Measurements from ENCODE around the gene AGPS. TPM values are rescaled to one million over a fixed set of nuclear protein-coding genes. Genes with fewer than 3 reads are reported as not detected.

AGPS gene
- total RNA-seq, 1 experiment from 2014 or later, result 60.9 TPM

DNA sequence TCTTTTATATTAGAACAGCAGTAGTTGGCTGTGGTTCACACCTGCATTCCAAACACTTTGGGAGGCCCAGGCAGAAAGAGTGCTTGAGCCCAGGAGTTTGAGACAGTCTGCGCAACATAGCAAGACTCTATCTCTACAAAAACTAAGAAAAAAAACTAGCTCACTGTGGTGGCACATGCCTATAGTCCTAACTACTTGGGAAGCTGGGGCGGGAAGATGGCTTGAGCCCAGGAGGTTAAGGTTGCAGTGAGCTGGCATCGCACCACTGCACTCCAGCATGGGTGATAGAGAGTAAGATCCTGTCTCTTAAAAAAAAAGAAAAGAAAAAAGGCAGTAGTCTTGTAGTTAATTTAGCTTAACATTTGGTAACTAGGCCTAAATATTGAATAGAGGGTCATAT, 136.6 kb downstream of the AGPS start:
- H4K20me1 ChIP-seq (ENCODE audit: control insufficient read depth, insufficient read depth, insufficient read length), result no peaks in the 10 kb centered on the region
- H3K4me2 ChIP-seq (ENCODE audit: insufficient read depth, insufficient read length, low read length), result no peak overlapping the region
- H3K27ac Mint-ChIP-seq, result 0 out of 7 replicates have a peak overlapping the region, but pooled peaks of 1 of the 3 experiments have one; percentile 52
- no peak overlapping the region for H2BK20ac ChIP-seq (ENCODE audit: low read depth, low read length, poor library complexity, severe bottlenecking)
- peak; percentile 27 for DNase-seq
- H3K27me3 Mint-ChIP-seq (ENCODE audit: low read depth), result no peaks in the 10 kb centered on the region
- WGBS (ENCODE audit: extremely low coverage, insufficient read length, low lambda C conversion rate), result no CpG with 5 or more reads among the region's 3 CpGs
- no peak overlapping the region for H3K9ac ChIP-seq (ENCODE audit: extremely low read depth, insufficient read length, low read length)
- H2AFZ ChIP-seq (ENCODE audit: low read length), result no peak overlapping the region
- no peak overlapping the region for H2BK15ac ChIP-seq (ENCODE audit: low read depth, low read length)
- TF ChIP-seq, protein P1, sequence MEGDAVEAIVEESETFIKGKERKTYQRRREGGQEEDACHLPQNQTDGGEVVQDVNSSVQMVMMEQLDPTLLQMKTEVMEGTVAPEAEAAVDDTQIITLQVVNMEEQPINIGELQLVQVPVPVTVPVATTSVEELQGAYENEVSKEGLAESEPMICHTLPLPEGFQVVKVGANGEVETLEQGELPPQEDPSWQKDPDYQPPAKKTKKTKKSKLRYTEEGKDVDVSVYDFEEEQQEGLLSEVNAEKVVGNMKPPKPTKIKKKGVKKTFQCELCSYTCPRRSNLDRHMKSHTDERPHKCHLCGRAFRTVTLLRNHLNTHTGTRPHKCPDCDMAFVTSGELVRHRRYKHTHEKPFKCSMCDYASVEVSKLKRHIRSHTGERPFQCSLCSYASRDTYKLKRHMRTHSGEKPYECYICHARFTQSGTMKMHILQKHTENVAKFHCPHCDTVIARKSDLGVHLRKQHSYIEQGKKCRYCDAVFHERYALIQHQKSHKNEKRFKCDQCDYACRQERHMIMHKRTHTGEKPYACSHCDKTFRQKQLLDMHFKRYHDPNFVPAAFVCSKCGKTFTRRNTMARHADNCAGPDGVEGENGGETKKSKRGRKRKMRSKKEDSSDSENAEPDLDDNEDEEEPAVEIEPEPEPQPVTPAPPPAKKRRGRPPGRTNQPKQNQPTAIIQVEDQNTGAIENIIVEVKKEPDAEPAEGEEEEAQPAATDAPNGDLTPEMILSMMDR (conservative IDR thresholded peaks at IDR 0.05), result no peak
- no peak overlapping the region for H3K4me3 Mint-ChIP-seq
- H4K5ac ChIP-seq (ENCODE audit: insufficient read length, low read depth, low read length), result no peak overlapping the region
- H3K9me3 Mint-ChIP-seq, result peaks cover 0 to 2% of the 10 kb centered on the region in 2 experiments; a peak in 2 of 5 replicates
- no peak overlapping the region for H2BK12ac ChIP-seq (ENCODE audit: insufficient read length, low read depth, low read length)
- H3K4me1 Mint-ChIP-seq, result peaks cover 20% of the 10 kb centered on the region in 2 experiments
- H2BK120ac ChIP-seq (ENCODE audit: low read depth, low read length, poor library complexity, severe bottlenecking), result no peak overlapping the region
- no peak overlapping the region for H4K91ac ChIP-seq (ENCODE audit: insufficient read length, low read depth, low read length)
- H3T11ph ChIP-seq (ENCODE audit: low read length), result no peak overlapping the region
- no peak overlapping the region for H3K56ac ChIP-seq (ENCODE audit: insufficient read length, low read depth, low read length)
- H3K9me3 ChIP-seq (ENCODE audit: control insufficient read depth, low read depth, low read length), result no peaks in the 10 kb centered on the region
- no peak overlapping the region for H4K8ac ChIP-seq (replicated peaks; ENCODE audit: insufficient read length, low read depth, low read length)
- no peaks in the 10 kb centered on the region for H3K27me3 ChIP-seq (ENCODE audit: insufficient read depth, low read length)
- no peak overlapping the region for H2BK5ac ChIP-seq (ENCODE audit: insufficient read length, low read length)
- no peak overlapping the region for H3K18ac ChIP-seq (ENCODE audit: insufficient read length, low read depth, low read length)
- no peak overlapping the region for H3K4ac ChIP-seq (ENCODE audit: low read depth, low read length)
- H3K4me1 ChIP-seq (ENCODE audit: insufficient read depth, low read length), result no peaks in the 10 kb centered on the region
- no peaks in the 10 kb centered on the region for H3K23me2 ChIP-seq (ENCODE audit: insufficient read length, low read depth, low read length, poor library complexity, severe bottlenecking)
- no peak overlapping the region for H2AK5ac ChIP-seq (ENCODE audit: insufficient read length, low read length)
- H3K79me1 ChIP-seq (ENCODE audit: insufficient read depth, low read depth, low read length, poor library complexity, severe bottlenecking), result no peaks in the 10 kb centered on the region
- no peak overlapping the region for H3K23ac ChIP-seq (ENCODE audit: insufficient read length, low read depth, low read length)
- no peak overlapping the region for H3K27ac ChIP-seq (ENCODE audit: insufficient read length, low read depth, low read length)
- H3K36me3 Mint-ChIP-seq (ENCODE audit: insufficient read depth in 1 of 3, low read depth in 3 of 3), result peaks cover 0 to 3% (median 0%) of the 10 kb centered on the region in 3 experiments; a peak in 2 of 7 replicates
- H3K14ac ChIP-seq (ENCODE audit: insufficient read depth, low read length), result no peak overlapping the region
- no peaks in the 10 kb centered on the region for H3K79me2 ChIP-seq (ENCODE audit: insufficient read depth, low read length)
